ENCODE data around the gene TTC16.

DNA sequence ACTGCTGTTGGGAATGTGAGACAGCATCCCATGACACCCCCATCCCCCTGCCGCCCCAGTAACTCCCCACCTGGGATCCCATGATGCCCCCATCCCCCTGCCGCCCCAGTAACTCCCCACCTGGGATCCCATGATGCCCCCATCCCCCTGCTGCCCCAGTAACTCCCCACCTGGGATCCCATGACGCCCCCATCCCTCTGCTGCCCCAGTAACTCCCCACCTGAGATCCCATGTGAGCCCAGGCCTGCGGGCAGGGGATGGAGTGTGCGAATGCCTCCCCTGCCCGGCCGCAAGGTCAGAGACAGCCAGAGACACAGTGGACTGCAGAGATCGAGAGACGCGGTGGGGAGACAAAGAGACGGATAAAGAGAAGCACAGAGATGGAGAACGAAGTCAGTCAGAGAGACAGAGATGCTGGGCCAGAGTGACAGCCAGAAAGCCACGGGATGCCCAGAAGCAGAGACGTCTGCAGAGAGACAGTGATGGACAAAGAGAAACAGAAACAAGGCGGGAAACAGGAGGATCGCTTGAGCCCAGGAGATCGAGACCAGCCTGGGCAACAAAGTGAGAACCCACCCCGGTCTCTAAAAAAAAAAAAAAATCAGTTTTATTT, 61.6 kb downstream of the TTC16 start:
- TF ChIP-seq CTCF (IDR thresholded peaks at IDR 0.05) (no peak), POLR2A (IDR thresholded peaks at IDR 0.05) (no peak)
